Testis (tissue), 3 donors: ENCODE measurements around the gene HSD11B1L. TPM values are rescaled to one million over a fixed set of nuclear protein-coding genes. Genes with fewer than 3 reads are reported as not detected.

Experiments
- DNase-seq: peaks from one replicate; pipeline ENCODE4 v3.0.0-alpha.2; 2019
- H3K27ac ChIP-seq, 2 donors: fragments of 200-600 bp; sonication (generic); one replicate each; pipeline ENCODE4 v1.5.1; 2019
- H3K27me3 ChIP-seq: fragments of 200-600 bp; sonication (generic); one replicate; pipeline ENCODE4 v1.5.1; 2019
- H3K36me3 ChIP-seq: fragments of 200-600 bp; sonication (generic); one replicate; pipeline ENCODE4 v1.5.1; 2017; ENCODE audit warnings: low read depth; ENCODE audit errors: missing control alignments
- H3K4me1 ChIP-seq: fragments of 200-600 bp; sonication (generic); one replicate; pipeline ENCODE4 v1.5.1; 2019
- H3K4me3 ChIP-seq, 2 donors: fragments of 200-600 bp; sonication (generic); one replicate each; pipeline ENCODE4 v1.5.1; 2017 to 2019
- H3K9me3 ChIP-seq: fragments of 200-600 bp; sonication (generic); one replicate; pipeline ENCODE4 v1.5.1; 2017
- POLR2A ChIP-seq: fragments of 450-650 bp; IDR thresholded peaks from one replicate; pipeline ENCODE4 v1.6.1; 2017; ENCODE audit warnings: antibody characterized with exemption, mild to moderate bottlenecking, moderate library complexity
- WGBS, 2 donors: methylation state at CpG; one replicate each; pipeline ENCODE4 v1.1.5; 2018; 5-methylcytosine and 5-hydroxymethylcytosine counted together
- intact Hi-C: fragments of 100-400 bp; cut with DNase I; formaldehyde crosslinking; loops from one replicate; pipeline ENCODE4 v1.15.1; 2023; ENCODE audit warnings: low total_unique reads
- polyA plus RNA-seq: library from polyadenylated mRNA; stranded (reverse); fragments of 350-450 nt; fragmentation: Illumina TruSeq; extraction: RNeasy Lipid Tissue Mini Kit (QIAGEN cat#74804); gene quantifications from one replicate; pipeline ENCODE4 v1.2.3, GENCODE V29; 2014; ENCODE audit warnings: low read depth, low replicate concordance; ENCODE audit not compliant: insufficient read depth
- total RNA-seq, 2 donors: library from RNA; depleted of rRNA; stranded (reverse); fragments of >200 nt; gene quantifications; one replicate each; pipeline ENCODE4 v1.2.3, GENCODE V29; 2016
- TF ChIP-seq, protein P1 (sequence below), 3 experiments: fragments of 450-650 bp in 2 of 3; fragments of 200-600 bp in 1 of 3; sonication (generic) in 1 of 3; IDR thresholded peaks; one replicate each; pipeline ENCODE4 v1.5.1; 2016 to 2019; ENCODE audit warnings: antibody characterized with exemption in 3 of 3, mild to moderate bottlenecking in 2 of 3, moderate library complexity in 1 of 3

HSD11B1L gene
- total and polyA plus RNA-seq, 3 donors from 2014 or later, result 8.1 to 21.0 (median 18.8) TPM

GRCh38 chr19:5669212-5669611, 11.6 kb upstream of the HSD11B1L start:
- no peaks in the 10 kb centered on the region for H3K9me3 ChIP-seq
- intact Hi-C loops, result no loop called here
- no peaks in the 10 kb centered on the region for H3K4me1 ChIP-seq
- 74 to 80% methylated on average over 2 to 11 of the region's 11 CpGs for WGBS, 2 donors
- H3K27me3 ChIP-seq, result no peaks in the 10 kb centered on the region
- TF ChIP-seq POLR2A, result no peak
- TF ChIP-seq, protein P1, sequence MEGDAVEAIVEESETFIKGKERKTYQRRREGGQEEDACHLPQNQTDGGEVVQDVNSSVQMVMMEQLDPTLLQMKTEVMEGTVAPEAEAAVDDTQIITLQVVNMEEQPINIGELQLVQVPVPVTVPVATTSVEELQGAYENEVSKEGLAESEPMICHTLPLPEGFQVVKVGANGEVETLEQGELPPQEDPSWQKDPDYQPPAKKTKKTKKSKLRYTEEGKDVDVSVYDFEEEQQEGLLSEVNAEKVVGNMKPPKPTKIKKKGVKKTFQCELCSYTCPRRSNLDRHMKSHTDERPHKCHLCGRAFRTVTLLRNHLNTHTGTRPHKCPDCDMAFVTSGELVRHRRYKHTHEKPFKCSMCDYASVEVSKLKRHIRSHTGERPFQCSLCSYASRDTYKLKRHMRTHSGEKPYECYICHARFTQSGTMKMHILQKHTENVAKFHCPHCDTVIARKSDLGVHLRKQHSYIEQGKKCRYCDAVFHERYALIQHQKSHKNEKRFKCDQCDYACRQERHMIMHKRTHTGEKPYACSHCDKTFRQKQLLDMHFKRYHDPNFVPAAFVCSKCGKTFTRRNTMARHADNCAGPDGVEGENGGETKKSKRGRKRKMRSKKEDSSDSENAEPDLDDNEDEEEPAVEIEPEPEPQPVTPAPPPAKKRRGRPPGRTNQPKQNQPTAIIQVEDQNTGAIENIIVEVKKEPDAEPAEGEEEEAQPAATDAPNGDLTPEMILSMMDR (IDR thresholded peaks at IDR 0.05), result no peak
- DNase-seq, result no peak
- no peaks in the 10 kb centered on the region for H3K36me3 ChIP-seq
- H3K4me3 ChIP-seq, result no peak overlapping the region
- no peak overlapping the region for H3K27ac ChIP-seq

DNA sequence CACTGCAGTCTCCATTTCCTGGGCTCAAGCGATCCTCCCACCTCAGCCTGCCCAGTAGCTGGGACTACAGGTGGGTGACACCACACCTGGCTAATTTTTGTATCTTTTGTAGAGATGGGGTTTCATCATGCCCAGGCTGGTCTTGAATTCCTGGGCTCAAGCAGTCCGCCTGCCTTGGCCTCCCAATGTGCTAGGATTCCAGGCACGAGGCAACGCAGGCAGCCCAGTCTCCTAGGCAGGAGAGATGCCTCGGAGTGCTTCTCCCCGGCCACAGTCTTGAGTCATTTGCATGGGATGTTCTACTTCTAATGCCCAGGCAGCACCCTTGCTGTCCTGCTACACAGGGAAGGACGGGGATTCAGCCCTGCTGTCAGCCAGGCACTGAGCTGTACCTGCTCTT, 9.2 kb upstream of the HSD11B1L start:
- TF ChIP-seq, protein P1 (IDR thresholded peaks at IDR 0.05), result no peak
- TF ChIP-seq POLR2A, result no peak
- intact Hi-C loops, result no loop called here
- H3K36me3 ChIP-seq, result no peaks in the 10 kb centered on the region
- DNase-seq, result no peak
- H3K27me3 ChIP-seq, result no peaks in the 10 kb centered on the region
- no peak overlapping the region for H3K27ac ChIP-seq
- no peaks in the 10 kb centered on the region for H3K9me3 ChIP-seq
- WGBS, 2 donors, result 88 to 94% methylated on average over 7 of the region's 7 CpGs
- H3K4me3 ChIP-seq, result no peak overlapping the region
- H3K4me1 ChIP-seq, result no peaks in the 10 kb centered on the region

DNA sequence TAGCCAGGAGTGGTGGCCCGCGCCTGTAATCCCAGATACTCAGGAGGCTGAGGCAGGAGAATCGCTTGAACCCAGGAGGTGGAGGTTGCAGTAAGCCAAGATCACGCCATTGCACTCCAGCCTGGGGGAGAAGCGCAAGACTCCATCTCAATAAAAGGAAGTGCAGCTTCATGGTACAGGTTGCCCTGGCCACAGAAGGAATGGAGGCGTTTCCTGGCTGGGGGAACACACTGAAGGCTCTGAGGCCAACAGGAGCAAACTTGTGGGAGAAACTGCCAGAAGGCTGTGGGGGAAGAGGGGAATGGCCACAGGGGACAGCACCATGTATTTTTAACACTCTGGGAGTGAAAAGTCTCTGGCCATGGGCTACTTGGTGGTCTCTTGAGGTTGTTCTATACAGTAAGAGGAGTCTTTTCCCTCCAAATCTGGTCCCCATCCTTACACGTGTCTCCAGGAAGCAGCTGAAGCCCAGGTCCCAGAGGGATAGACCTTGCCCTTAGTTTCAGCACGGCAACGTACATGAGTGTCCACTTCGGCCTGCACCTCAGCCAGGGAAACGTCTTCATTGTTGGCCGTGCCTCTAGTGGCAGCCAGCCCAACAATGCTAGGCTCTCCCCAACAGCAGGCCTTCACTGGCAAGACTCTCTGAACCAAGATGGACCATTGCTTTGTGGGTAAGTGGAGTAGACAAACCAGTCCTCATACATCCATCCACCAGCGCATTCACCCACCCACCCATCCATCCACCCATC, 7.9 kb upstream of the HSD11B1L start:
- Histone ChIP-seq H3K4me1 (no peaks in the 10 kb centered on the region), H3K27ac (no peak overlapping the region), H3K9me3 (no peaks in the 10 kb centered on the region), H3K36me3 (no peaks in the 10 kb centered on the region), H3K4me3 (no peak overlapping the region), H3K27me3 (no peaks in the 10 kb centered on the region)
- DNase-seq, result no peak
- intact Hi-C loops, result no loop called here
- WGBS, 2 donors, result 79 to 92% methylated on average over 13 of the region's 13 CpGs
- TF ChIP-seq, protein P1 (IDR thresholded peaks at IDR 0.05), result no peak
- no peak for TF ChIP-seq POLR2A

- Histone ChIP-seq H3K36me3 (no peaks in the 10 kb centered on the region), H3K4me3 (no peak overlapping the region), H3K27me3 (no peaks in the 10 kb centered on the region), H3K4me1 (no peaks in the 10 kb centered on the region), H3K9me3 (no peaks in the 10 kb centered on the region), H3K27ac (no peak overlapping the region)
- DNase-seq, result no peak
- intact Hi-C loops, result no loop called here
- no peak for TF ChIP-seq POLR2A
- TF ChIP-seq, protein P1 (IDR thresholded peaks at IDR 0.05), result no peak
- WGBS, 2 donors, result 92 to 100% methylated on average over 1 of the region's 1 CpG
Measured at GRCh38 chr19:5673752-5674151, 7.1 kb upstream of the HSD11B1L start.

- H3K27ac ChIP-seq, result no peak overlapping the region
- H3K36me3 ChIP-seq, result no peaks in the 10 kb centered on the region
- DNase-seq, result no peak
- TF ChIP-seq, protein P1 (IDR thresholded peaks at IDR 0.05), result no peak
- no peak for TF ChIP-seq POLR2A
- WGBS, 2 donors, result 89 to 94% methylated on average over 4 to 5 of the region's 5 CpGs
- no peaks in the 10 kb centered on the region for H3K9me3 ChIP-seq
- H3K4me1 ChIP-seq, result peaks cover 4% of the 10 kb centered on the region
- H3K27me3 ChIP-seq, result no peaks in the 10 kb centered on the region
- no peak overlapping the region for H3K4me3 ChIP-seq
- intact Hi-C loops, result no loop called here
Measured at GRCh38 chr19:5674714-5675113, 6.1 kb upstream of the HSD11B1L start.
